Ureter (tissue), 1 donor: Measurements from ENCODE around the gene THAP5. TPM values are rescaled to one million over a fixed set of nuclear protein-coding genes. Genes with fewer than 3 reads are reported as not detected.
A peak's percentile ranks its signal among the peaks of the same experiment; 100 is the strongest.
"Not testable (repeated sequence)": the region's sequence is repeated elsewhere in the genome, so short reads cannot be mapped to it uniquely, and the experiment has no call there.

Source experiments
- DNase-seq: peaks from one replicate; pipeline ENCODE4 v3.0.0-alpha.2; 2020; ENCODE audit warnings: low spot score
- total RNA-seq: library from RNA; stranded (reverse); gene quantifications from one replicate; pipeline ENCODE4 v1.2.4, GENCODE V29; 2023
- donor health status: DM: yes; HTN: yes; CAD: no.

Gene THAP5
- total RNA-seq, 1 donor from 2014 or later: 35.6 TPM

GRCh38 chr7:108584211-108584610 is 14.7 kb upstream of the THAP5 start:
- DNase-seq: no peak

DNA sequence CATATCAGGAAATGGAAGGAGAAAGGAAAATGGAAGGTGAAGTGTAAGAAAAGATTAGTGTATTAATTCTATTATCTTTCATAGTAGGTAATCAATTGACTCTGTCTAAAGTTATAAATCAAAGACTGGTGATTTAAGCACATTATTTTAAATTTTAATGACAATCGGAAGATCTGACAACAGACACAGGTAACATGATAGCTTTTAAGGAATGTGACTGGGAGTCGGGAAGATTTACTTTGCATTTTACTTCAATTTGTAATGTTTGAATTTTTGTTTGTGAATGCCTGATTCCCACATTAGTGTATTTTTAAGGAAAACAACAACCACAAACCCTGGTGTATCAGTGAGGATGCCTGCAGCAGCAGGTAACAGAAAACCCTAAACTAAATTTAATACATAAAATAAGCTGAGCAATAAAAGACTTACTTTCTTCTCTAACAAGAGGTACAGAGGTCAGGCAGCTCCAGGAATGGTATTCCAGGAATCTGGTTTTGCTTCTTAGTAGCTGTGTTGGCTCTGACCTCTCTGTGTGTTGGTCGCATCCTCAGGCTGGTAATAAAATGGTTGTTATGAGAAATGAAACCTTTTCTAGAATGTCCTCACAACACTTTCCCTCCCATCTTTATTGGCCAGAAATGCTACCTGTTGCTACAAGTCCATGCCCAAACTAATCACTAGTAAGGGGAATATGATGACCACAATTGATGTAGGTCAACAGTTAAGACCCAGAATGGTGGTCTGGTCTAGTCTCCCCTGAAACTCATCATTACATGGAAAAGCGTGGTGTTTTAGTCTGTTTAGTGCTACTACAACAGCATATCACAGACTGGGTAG is 12.4 kb upstream of the THAP5 start:
- no peak for DNase-seq

DNA sequence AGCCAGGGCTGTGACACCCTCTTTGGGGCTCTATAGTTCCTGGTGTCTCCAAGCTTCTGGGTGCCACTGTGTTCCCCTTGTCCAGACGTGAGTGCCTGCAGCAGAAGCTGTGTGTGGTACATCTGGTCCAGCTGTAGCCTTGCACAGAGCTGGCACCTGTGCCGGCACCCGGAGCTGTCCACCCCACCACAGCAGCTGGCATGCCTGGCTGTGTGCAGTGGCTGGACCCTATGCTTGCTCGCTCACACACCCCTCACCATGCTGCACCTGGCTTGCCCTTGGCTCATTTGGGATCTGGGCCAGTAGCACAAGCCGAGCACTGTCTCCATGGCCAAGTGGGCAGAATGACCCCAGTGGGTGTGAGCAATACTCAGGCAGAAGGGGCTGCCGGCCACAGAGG is 10.8 kb upstream of the THAP5 start:
- no peak for DNase-seq

- DNase-seq: no peak
Measured at GRCh38 chr7:108578937-108579336, 9.4 kb upstream of the THAP5 start.

GRCh38 chr7:108576116-108576515 is 6.6 kb upstream of the THAP5 start:
- DNase-seq: no peak

- no peak for DNase-seq
Measured at GRCh38 chr7:108575156-108575555, 5.7 kb upstream of the THAP5 start.

DNA sequence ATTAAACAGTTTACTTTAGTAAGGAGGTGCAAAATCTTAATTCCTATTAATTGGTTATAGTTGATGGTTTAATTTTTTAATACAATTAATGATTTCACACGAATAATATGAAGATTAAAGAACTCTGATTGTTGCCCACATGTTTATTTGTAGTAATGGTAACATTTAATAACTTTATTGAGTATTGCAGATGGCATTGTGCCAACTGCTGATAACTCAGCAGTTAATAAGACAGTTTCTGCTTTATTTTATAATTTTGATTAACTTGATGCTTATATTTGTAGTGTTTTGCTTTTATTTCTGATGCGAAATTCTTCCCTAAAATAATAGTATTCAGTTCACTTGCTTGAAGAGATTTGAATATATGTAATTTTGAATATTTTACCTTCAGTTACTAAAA is 3.0 kb upstream of the THAP5 start:
- DNase-seq: no peak

- peak; percentile 46 for DNase-seq
Measured at GRCh38 chr7:108570146-108570755, 745 bp upstream of the THAP5 start.

- no peak for DNase-seq
Measured at GRCh38 chr7:108568801-108569380, 615 bp downstream of the THAP5 start.

DNA sequence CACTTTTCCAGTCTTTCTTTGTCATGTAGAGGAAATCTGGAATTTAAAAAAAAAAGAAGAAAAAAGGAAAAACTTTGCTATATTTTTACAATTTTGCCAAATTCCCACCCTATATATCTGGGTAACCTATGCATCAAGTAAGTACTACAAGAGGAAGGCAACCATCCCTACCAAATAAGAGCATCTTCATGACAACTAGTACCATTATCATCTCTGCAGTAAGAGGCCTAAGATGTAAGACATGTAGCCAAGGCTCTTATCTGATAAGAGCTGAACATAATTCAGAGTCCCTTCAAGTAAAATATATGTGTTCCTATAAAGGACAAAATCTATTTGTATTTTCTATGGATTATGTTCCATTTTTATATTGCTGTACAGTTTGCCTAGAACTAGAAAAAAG is 3.5 kb downstream of the THAP5 start:
- DNase-seq: no peak

- no peak for DNase-seq
Measured at GRCh38 chr7:108561047-108561619, 8.4 kb downstream of the THAP5 start.

GRCh38 chr7:108559253-108559652 is 10.3 kb downstream of the THAP5 start:
- DNase-seq: no peak

DNA sequence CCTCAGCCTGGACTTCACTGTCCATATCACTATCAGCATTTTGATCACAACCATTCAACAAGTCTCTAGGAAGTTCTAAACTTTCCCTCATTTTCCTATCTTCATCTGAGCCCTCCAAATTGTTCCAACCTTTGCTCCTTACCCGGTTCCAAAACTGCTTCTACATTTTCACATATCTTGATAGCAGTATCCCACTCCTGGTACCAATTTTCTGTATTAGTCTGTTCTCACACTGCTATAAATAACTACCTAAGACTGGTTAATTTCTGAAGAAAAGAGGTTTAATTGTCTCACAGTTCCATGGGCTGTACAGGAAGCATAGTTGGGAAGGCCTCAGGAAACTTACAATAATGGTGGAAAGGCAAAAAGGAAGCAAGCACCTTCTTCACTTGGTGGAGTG is 11.9 kb downstream of the THAP5 start:
- no peak for DNase-seq

GRCh38 chr7:108557191-108557590 is 12.3 kb downstream of the THAP5 start:
- no peak for DNase-seq

DNA sequence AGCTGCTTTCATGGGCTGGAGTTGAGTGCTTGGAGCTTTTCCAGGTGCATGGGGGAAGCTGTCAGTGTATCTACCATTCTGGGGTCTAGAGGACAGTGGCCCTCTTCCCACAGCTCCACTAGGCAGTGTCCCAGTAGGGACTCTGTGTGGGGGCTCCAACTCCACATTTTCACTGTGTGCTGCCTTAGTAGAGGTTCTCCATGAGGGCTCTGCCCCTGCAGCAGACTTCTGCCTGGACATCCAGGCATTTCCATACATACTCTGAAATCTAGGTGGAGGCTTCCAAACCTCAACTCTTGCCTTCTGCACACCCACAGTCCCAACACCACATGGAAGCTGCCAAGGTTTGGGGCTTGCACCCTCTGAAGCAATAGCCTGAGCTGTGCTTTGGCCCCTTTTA is 12.8 kb downstream of the THAP5 start:
- DNase-seq: not testable (repeated sequence)

GRCh38 chr7:108548141-108548896 is 21.2 kb downstream of the THAP5 start:
- not testable (repeated sequence) for DNase-seq

DNA sequence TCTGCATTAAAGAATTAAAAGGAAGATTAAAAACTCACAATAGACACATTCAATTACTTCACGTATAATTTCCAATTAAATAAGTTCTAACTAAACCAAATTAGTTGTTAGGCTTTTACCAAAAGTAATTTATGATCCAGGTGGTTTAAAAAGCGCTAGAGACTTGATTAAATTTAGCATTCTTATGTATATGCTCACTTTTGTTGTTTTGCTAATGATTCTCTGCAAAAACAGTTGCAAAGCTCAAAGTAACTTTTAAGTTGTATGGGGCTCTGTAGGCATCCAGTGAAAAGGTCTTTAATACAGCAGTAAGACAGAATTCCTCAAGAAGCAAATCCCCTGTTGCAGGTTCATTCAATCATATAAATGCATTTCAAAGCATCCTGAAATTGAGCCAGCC is 28.0 kb downstream of the THAP5 start:
- no peak for DNase-seq

GRCh38 chr7:108538685-108539084 is 30.8 kb downstream of the THAP5 start:
- DNase-seq: not testable (repeated sequence)

DNA sequence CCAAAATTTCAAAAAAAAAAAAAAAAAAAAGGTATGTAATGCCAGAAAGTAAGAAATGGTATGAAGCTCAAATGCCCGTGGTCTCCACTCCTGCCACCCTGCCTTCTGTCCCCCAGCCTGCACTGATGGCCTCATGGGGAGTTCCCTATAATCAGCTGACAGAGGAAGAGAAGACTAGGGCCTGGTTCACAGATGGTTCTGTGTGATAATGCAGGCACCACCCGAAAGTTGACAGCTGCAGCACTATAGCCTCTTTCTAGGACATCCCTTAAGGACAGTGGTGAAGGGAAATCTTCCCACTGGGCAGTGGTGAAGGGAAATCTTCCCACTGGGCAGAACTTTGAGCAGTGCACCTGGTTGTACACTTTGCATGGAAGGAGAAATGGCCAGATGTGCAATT is 31.3 kb downstream of the THAP5 start:
- DNase-seq: not testable (repeated sequence)

- no peak for DNase-seq
Measured at GRCh38 chr7:108537229-108537628, 32.3 kb downstream of the THAP5 start.

DNA sequence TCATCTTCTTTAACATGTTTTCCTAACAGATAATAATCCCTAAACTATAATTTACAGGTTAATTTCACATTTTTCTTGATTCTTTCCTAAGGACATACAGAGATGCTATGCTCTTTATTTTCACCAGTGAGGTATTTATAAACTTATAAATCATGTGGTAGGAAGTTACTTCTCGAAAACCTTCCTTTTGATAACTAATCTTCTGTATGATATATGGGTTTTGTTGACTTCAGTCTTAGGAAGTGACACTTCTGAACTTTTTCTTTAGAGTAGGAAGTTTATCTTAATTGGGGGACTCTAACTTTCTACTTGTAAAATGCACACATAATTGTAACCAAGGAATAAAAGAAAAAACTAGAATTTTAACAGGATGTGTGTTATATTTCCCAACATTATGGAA is 33.8 kb downstream of the THAP5 start:
- DNase-seq: no peak

DNA sequence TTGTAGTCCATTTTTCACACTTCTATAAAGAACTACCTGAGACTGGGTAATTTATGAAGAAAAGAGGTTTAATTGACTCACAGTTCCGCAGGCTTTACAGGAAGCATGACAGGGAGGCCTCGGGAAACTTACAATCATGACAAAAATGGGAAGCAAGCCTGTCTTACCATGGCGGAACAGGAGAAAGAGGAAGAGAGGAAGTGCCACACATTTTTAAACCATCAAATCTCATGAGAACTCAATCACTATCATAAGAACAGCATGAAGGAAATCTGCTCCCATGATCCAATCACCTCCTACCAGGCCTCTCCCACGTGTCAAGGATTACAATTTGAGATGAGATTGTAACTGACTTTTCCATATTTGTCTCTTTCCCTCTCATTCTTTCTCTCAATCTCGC is 34.2 kb downstream of the THAP5 start:
- no peak for DNase-seq
